ENCODE results near the gene SLC19A2. TPM values are rescaled to one million over a fixed set of nuclear protein-coding genes. Genes with fewer than 3 reads are reported as not detected.

SLC19A2 gene
- total RNA-seq, 3 donors from 2014 or later = 9.1 to 13.5 (median 12.0) TPM

- no peaks in the 10 kb centered on the region for H3K4me1 Mint-ChIP-seq (ENCODE audit: low read depth)
- H3K9me3 Mint-ChIP-seq = no peaks in the 10 kb centered on the region
- DNase-seq = no peak
- H3K27me3 Mint-ChIP-seq (ENCODE audit: low read depth) = peaks cover 14% of the 10 kb centered on the region
- H3K4me3 Mint-ChIP-seq = no peak overlapping the region
- ATAC-seq = no peak
- no peaks in the 10 kb centered on the region for H3K36me3 Mint-ChIP-seq (ENCODE audit: insufficient read depth)
Observed at GRCh38 chr1:169443923-169444322, 41.8 kb downstream of the SLC19A2 start.

GRCh38 chr1:169427081-169427641 is 58.6 kb downstream of the SLC19A2 start, which contains the start of gene CCDC181:
Gene CCDC181, minus strand, starts transcription at chr1:169427474. Its CDS starts 2,547 bp downstream, at chr1:169424927.
- Mint-ChIP-seq H3K36me3 (ENCODE audit: insufficient read depth) (no peaks in the 10 kb centered on the region), H3K9me3 (peaks cover 4% of the 10 kb centered on the region), H3K4me3 (peak within 1 kb of the TSS; percentile 86), H3K4me1 (ENCODE audit: low read depth) (peaks cover 5% of the 10 kb centered on the region), H3K27me3 (ENCODE audit: low read depth) (peaks cover 79% of the 10 kb centered on the region)
- peak; percentile 95 to 99 for ATAC-seq
- peak; percentile 36 for DNase-seq

- ATAC-seq (no peak), DNase-seq (no peak)
- H3K36me3 Mint-ChIP-seq (ENCODE audit: insufficient read depth) = no peaks in the 10 kb centered on the region
- peaks cover 74% of the 10 kb centered on the region for H3K27me3 Mint-ChIP-seq (ENCODE audit: low read depth)
- H3K4me1 Mint-ChIP-seq (ENCODE audit: low read depth) = peaks cover 5% of the 10 kb centered on the region
- H3K4me3 Mint-ChIP-seq = no peak overlapping the region
- H3K9me3 Mint-ChIP-seq = no peaks in the 10 kb centered on the region
Observed at GRCh38 chr1:169426174-169426705, 59.5 kb downstream of the SLC19A2 start.

GRCh38 chr1:169421309-169421708 is 64.4 kb downstream of the SLC19A2 start:
- no peaks in the 10 kb centered on the region for H3K4me1 Mint-ChIP-seq (ENCODE audit: low read depth)
- no peaks in the 10 kb centered on the region for H3K36me3 Mint-ChIP-seq (ENCODE audit: insufficient read depth)
- ATAC-seq (no peak), DNase-seq (no peak)
- no peaks in the 10 kb centered on the region for H3K9me3 Mint-ChIP-seq
- H3K4me3 Mint-ChIP-seq = no peak overlapping the region
- peaks cover 30% of the 10 kb centered on the region for H3K27me3 Mint-ChIP-seq (ENCODE audit: low read depth)

GRCh38 chr1:169414952-169415351 is 70.8 kb downstream of the SLC19A2 start:
- Mint-ChIP-seq H3K9me3 (peaks cover 25% of the 10 kb centered on the region), H3K4me1 (ENCODE audit: low read depth) (no peaks in the 10 kb centered on the region), H3K36me3 (ENCODE audit: insufficient read depth) (no peaks in the 10 kb centered on the region), H3K27me3 (ENCODE audit: low read depth) (peaks cover 3% of the 10 kb centered on the region), H3K4me3 (no peak overlapping the region)
- ATAC-seq (no peak), DNase-seq (no peak)

Other genes with a start within 250 kb of the SLC19A2 start
- gene NME7, start 118.1 kb downstream of the SLC19A2 start, total RNA-seq = 10 to 100 TPM in 2 of 3 donors, 1 to 10 TPM in 1; 9.0 to 18.5 (median 11.7) TPM
- gene BLZF1, start 117.7 kb downstream of the SLC19A2 start, total RNA-seq = 10 to 100 TPM in 2 of 3 donors, 1 to 10 TPM in 1; 7.2 to 11.2 (median 10.9) TPM
- under 1 TPM; 0.16 to 0.43 (median 0.16) TPM for gene CCDC181, start 58.5 kb downstream of the SLC19A2 start, total RNA-seq
- gene F5, start 100.5 kb upstream of the SLC19A2 start, total RNA-seq = 100 to 1,000 TPM in 2 of 3 donors, 10 to 100 TPM in 1; 69.1 to 151 (median 149) TPM
- under 1 TPM; 0.35 to 0.48 (median 0.40) TPM for gene SELP, start 144.2 kb upstream of the SLC19A2 start, total RNA-seq
- gene SELL, start 225.7 kb upstream of the SLC19A2 start, total RNA-seq = 100 to 1,000 TPM in 2 of 3 donors, 10 to 100 TPM in 1; 95.7 to 129 (median 112) TPM
- gene SELE, start 248.1 kb upstream of the SLC19A2 start, total RNA-seq = not detected